Measurements from ENCODE around the gene SPECC1L.
"Not testable (repeated sequence)": the region's sequence is repeated elsewhere in the genome, so short reads cannot be mapped to it uniquely, and the experiment has no call there.

The SPECC1L gene

GRCh38 chr22:24247011-24247507 is 23.6 kb upstream of the SPECC1L start:
- Histone ChIP-seq H3K9ac (ENCODE audit: low read depth, low read length) (no peak overlapping the region), H3K4me3 (ENCODE audit: low read length) (no peak overlapping the region), H3K9me3 (ENCODE audit: insufficient read depth, low read depth, low read length) (no peaks in the 10 kb centered on the region), H3K4me1 (ENCODE audit: insufficient read depth, low read length) (peaks cover 4% of the 10 kb centered on the region), H3K27ac (ENCODE audit: low read depth, low read length) (no peak overlapping the region), H3K27me3 (ENCODE audit: insufficient read depth, low read length) (no peaks in the 10 kb centered on the region), H3K36me3 (ENCODE audit: insufficient read depth, low read length) (no peaks in the 10 kb centered on the region)
- 95% methylated on average over 5 of the region's 6 CpGs for WGBS

- no peaks in the 10 kb centered on the region for H3K9me3 ChIP-seq (ENCODE audit: insufficient read depth, low read depth, low read length)
- H3K4me1 ChIP-seq (ENCODE audit: insufficient read depth, low read length), result peaks cover 4% of the 10 kb centered on the region; the same call in 1 of the 2 replicates
- no peak overlapping the region for H3K9ac ChIP-seq (ENCODE audit: low read depth, low read length)
- H3K4me3 ChIP-seq (ENCODE audit: low read length), result no peak overlapping the region
- no peaks in the 10 kb centered on the region for H3K36me3 ChIP-seq (ENCODE audit: insufficient read depth, low read length)
- WGBS, result 55% methylated on average over 23 of the region's 23 CpGs
- no peaks in the 10 kb centered on the region for H3K27me3 ChIP-seq (ENCODE audit: insufficient read depth, low read length)
- no peak overlapping the region for H3K27ac ChIP-seq (ENCODE audit: low read depth, low read length)
Observed at GRCh38 chr22:24247564-24248344, 22.9 kb upstream of the SPECC1L start.

GRCh38 chr22:24248611-24249010 is 22.0 kb upstream of the SPECC1L start:
- H3K4me3 ChIP-seq (ENCODE audit: low read length); H3K9me3 ChIP-seq (ENCODE audit: insufficient read depth, low read depth, low read length); H3K4me1 ChIP-seq (ENCODE audit: insufficient read depth, low read length); H3K36me3 ChIP-seq (ENCODE audit: insufficient read depth, low read length); H3K27ac ChIP-seq (ENCODE audit: low read depth, low read length); H3K27me3 ChIP-seq (ENCODE audit: insufficient read depth, low read length); H3K9ac ChIP-seq (ENCODE audit: low read depth, low read length): not testable (repeated sequence)
- 96% methylated on average over 9 of the region's 15 CpGs for WGBS

GRCh38 chr22:24249413-24249812 is 21.2 kb upstream of the SPECC1L start:
- H3K4me3 ChIP-seq (ENCODE audit: low read length); H3K4me1 ChIP-seq (ENCODE audit: insufficient read depth, low read length); H3K36me3 ChIP-seq (ENCODE audit: insufficient read depth, low read length); H3K9me3 ChIP-seq (ENCODE audit: insufficient read depth, low read depth, low read length); H3K27ac ChIP-seq (ENCODE audit: low read depth, low read length); H3K9ac ChIP-seq (ENCODE audit: low read depth, low read length); H3K27me3 ChIP-seq (ENCODE audit: insufficient read depth, low read length): not testable (repeated sequence)
- WGBS, result 94% methylated on average over 3 of the region's 8 CpGs

GRCh38 chr22:24251286-24251685 is 19.3 kb upstream of the SPECC1L start:
- H3K9ac ChIP-seq (ENCODE audit: low read depth, low read length); H3K36me3 ChIP-seq (ENCODE audit: insufficient read depth, low read length); H3K27me3 ChIP-seq (ENCODE audit: insufficient read depth, low read length); H3K4me3 ChIP-seq (ENCODE audit: low read length); H3K4me1 ChIP-seq (ENCODE audit: insufficient read depth, low read length); H3K9me3 ChIP-seq (ENCODE audit: insufficient read depth, low read depth, low read length); H3K27ac ChIP-seq (ENCODE audit: low read depth, low read length): not testable (repeated sequence)
- WGBS, result no CpG with 5 or more reads among the region's 28 CpGs

GRCh38 chr22:24253126-24253525 is 17.5 kb upstream of the SPECC1L start:
- not testable (repeated sequence) for H3K9me3 ChIP-seq (ENCODE audit: insufficient read depth, low read depth, low read length); H3K27ac ChIP-seq (ENCODE audit: low read depth, low read length); H3K4me3 ChIP-seq (ENCODE audit: low read length); H3K27me3 ChIP-seq (ENCODE audit: insufficient read depth, low read length); H3K4me1 ChIP-seq (ENCODE audit: insufficient read depth, low read length); H3K36me3 ChIP-seq (ENCODE audit: insufficient read depth, low read length); H3K9ac ChIP-seq (ENCODE audit: low read depth, low read length)
- 94% methylated on average over 12 of the region's 12 CpGs for WGBS

- not testable (repeated sequence) for H3K9ac ChIP-seq (ENCODE audit: low read depth, low read length); H3K27me3 ChIP-seq (ENCODE audit: insufficient read depth, low read length); H3K9me3 ChIP-seq (ENCODE audit: insufficient read depth, low read depth, low read length); H3K4me1 ChIP-seq (ENCODE audit: insufficient read depth, low read length); H3K4me3 ChIP-seq (ENCODE audit: low read length); H3K27ac ChIP-seq (ENCODE audit: low read depth, low read length); H3K36me3 ChIP-seq (ENCODE audit: insufficient read depth, low read length)
- 81% methylated on average over 4 of the region's 13 CpGs for WGBS
Observed at GRCh38 chr22:24256136-24256535, 14.5 kb upstream of the SPECC1L start.

GRCh38 chr22:24256736-24257135 is 13.9 kb upstream of the SPECC1L start:
- H3K9me3 ChIP-seq (ENCODE audit: insufficient read depth, low read depth, low read length); H3K27me3 ChIP-seq (ENCODE audit: insufficient read depth, low read length); H3K27ac ChIP-seq (ENCODE audit: low read depth, low read length); H3K4me1 ChIP-seq (ENCODE audit: insufficient read depth, low read length); H3K36me3 ChIP-seq (ENCODE audit: insufficient read depth, low read length); H3K9ac ChIP-seq (ENCODE audit: low read depth, low read length); H3K4me3 ChIP-seq (ENCODE audit: low read length): not testable (repeated sequence)
- 94% methylated on average over 5 of the region's 7 CpGs for WGBS

- 2% methylated on average over 4 of the region's 10 CpGs for WGBS
- not testable (repeated sequence) for H3K9ac ChIP-seq (ENCODE audit: low read depth, low read length); H3K9me3 ChIP-seq (ENCODE audit: insufficient read depth, low read depth, low read length); H3K4me1 ChIP-seq (ENCODE audit: insufficient read depth, low read length); H3K27ac ChIP-seq (ENCODE audit: low read depth, low read length); H3K27me3 ChIP-seq (ENCODE audit: insufficient read depth, low read length); H3K36me3 ChIP-seq (ENCODE audit: insufficient read depth, low read length); H3K4me3 ChIP-seq (ENCODE audit: low read length)
Observed at GRCh38 chr22:24259459-24259858, 11.2 kb upstream of the SPECC1L start.

- WGBS, result 91% methylated on average over 18 of the region's 18 CpGs
- H3K9ac ChIP-seq (ENCODE audit: low read depth, low read length); H3K4me3 ChIP-seq (ENCODE audit: low read length): not testable (repeated sequence)
Observed at GRCh38 chr22:24262185-24262749, 8.4 kb upstream of the SPECC1L start.

GRCh38 chr22:24263479-24263878 is 7.2 kb upstream of the SPECC1L start:
- H3K27ac ChIP-seq (ENCODE audit: low read depth, low read length); H3K36me3 ChIP-seq (ENCODE audit: insufficient read depth, low read length); H3K9ac ChIP-seq (ENCODE audit: low read depth, low read length); H3K4me3 ChIP-seq (ENCODE audit: low read length); H3K4me1 ChIP-seq (ENCODE audit: insufficient read depth, low read length); H3K9me3 ChIP-seq (ENCODE audit: insufficient read depth, low read depth, low read length); H3K27me3 ChIP-seq (ENCODE audit: insufficient read depth, low read length): not testable (repeated sequence)
- WGBS, result 97% methylated on average over 15 of the region's 19 CpGs

More at GRCh38 chr22:24262185-24262749, 8.4 kb upstream of the SPECC1L start:
- not testable (repeated sequence) for H3K9me3 ChIP-seq (ENCODE audit: insufficient read depth, low read depth, low read length); H3K27ac ChIP-seq (ENCODE audit: low read depth, low read length); H3K4me1 ChIP-seq (ENCODE audit: insufficient read depth, low read length); H3K36me3 ChIP-seq (ENCODE audit: insufficient read depth, low read length); H3K27me3 ChIP-seq (ENCODE audit: insufficient read depth, low read length)
